SJCRH30 (cell line): ENCODE data around the gene CSRNP2. TPM values are rescaled to one million over a fixed set of nuclear protein-coding genes. Genes with fewer than 3 reads are reported as not detected.
A peak's percentile ranks its signal among the peaks of the same experiment; 100 is the strongest.

ENCODE experiments used
- DNase-seq, 2 experiments: peaks; one replicate each; pipeline ENCODE4 v3.0.0-alpha.2; 2015 to 2020
- H3K27ac ChIP-seq: fragments of 250-450 bp; sonication (Bioruptor Pico); 2 replicates; pipeline ENCODE4 v1.5.1; 2020; ENCODE audit warnings: mild to moderate bottlenecking, moderate library complexity
- H3K27me3 ChIP-seq: fragments of 250-450 bp; sonication (Bioruptor Pico); 2 replicates; pipeline ENCODE4 v1.5.1; 2020; ENCODE audit warnings: mild to moderate bottlenecking, moderate library complexity
- H3K36me3 ChIP-seq: fragments of 250-450 bp; sonication (Bioruptor Pico); 2 replicates; pipeline ENCODE4 v1.5.1; 2020; ENCODE audit warnings: mild to moderate bottlenecking, moderate library complexity
- H3K4me1 ChIP-seq: fragments of 250-450 bp; sonication (Bioruptor Pico); 2 replicates; pipeline ENCODE4 v1.5.1; 2020; ENCODE audit warnings: mild to moderate bottlenecking, moderate library complexity
- H3K4me3 ChIP-seq: fragments of 250-450 bp; sonication (Bioruptor Pico); 2 replicates; pipeline ENCODE4 v1.5.1; 2020; ENCODE audit warnings: mild to moderate bottlenecking, moderate library complexity
- H3K9me3 ChIP-seq: fragments of 250-450 bp; sonication (Bioruptor Pico); replicated peaks from 2 replicates; pipeline ENCODE4 v1.5.1; 2020; ENCODE audit warnings: mild to moderate bottlenecking, moderate library complexity
- total RNA-seq: library from RNA; depleted of rRNA; stranded (reverse); fragments of >200 nt; shearing (Covaris generic); gene quantifications from 2 replicates; pipeline ENCODE4 v1.2.3, GENCODE V29; 2014; rRNA removed

CSRNP2 gene
- total RNA-seq = 85.3 and 92.5 TPM in 2 replicates

DNA sequence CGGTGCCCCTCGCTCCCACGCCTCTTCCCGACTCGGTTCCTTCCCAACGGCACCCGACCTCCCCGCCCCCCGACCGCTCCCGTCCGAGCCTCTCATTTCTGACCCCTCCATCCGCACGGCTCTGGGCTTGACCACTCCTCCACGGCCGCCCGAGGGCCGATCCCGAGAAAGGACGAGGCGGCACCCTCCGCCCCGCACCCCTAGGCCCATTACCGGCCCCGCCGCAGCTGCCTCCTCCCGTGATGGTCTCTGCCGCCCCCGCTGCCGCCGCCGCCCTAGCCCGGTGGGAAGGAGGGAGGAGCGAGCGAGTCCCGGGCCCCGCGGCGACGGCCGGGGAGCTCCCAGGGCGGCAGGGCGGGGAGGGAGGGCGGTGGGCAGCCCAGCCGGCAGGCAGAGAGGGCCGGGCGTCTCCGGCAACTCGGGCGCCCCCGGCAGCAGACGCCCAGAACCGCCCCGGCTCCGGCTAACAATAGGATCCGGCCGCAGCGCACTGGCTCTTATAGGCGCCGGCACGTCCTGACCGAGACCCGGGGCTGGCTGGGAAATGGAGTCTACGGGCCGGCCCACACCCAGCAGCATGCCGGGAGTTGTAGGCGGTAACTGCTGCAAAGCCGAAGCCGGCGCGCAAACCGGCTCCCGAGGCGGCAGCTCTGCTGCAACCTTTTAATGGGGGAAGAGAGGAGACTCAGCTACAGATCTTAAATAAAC lies at the start of gene CSRNP2:
TSS of gene CSRNP2 (minus strand) at position 471 of the 708 bp plus-strand sequence. CDS start 7,035 bp downstream, outside the sequence.
- peaks cover 27% of the 10 kb centered on the region for H3K4me1 ChIP-seq
- peak; percentile 98 to 99 for DNase-seq
- no peaks in the 10 kb centered on the region for H3K9me3 ChIP-seq
- H3K36me3 ChIP-seq = no peaks in the 10 kb centered on the region; the same call in 1 of the 2 replicates
- peak within 1 kb of the TSS; percentile 79 for H3K27ac ChIP-seq
- H3K4me3 ChIP-seq = peak within 1 kb of the TSS; percentile 86
- no peaks in the 10 kb centered on the region for H3K27me3 ChIP-seq

DNA sequence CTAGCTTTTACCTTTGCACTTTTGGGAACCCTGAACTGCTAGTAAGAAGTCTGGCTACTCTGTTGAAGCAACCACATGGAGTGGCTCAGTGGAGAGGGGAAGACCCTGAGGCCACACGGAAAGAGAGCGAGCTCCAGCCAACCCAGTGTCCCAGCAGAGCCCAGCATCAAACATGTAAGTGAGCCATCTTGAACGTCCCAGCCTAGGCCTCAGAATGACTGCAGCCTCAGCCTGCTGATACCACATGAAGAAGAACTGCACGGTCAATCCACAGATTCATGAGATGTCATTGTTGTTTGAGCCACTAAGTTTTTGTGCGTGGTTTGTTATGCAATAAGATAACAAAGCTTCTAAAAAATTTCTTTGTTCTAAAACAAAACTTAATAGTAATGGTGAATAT lies 49.3 kb upstream of the CSRNP2 start:
- H3K27ac ChIP-seq = no peak overlapping the region
- peaks cover 5% of the 10 kb centered on the region; the same call in 1 of the 2 replicates for H3K36me3 ChIP-seq
- no peak overlapping the region for H3K4me3 ChIP-seq
- H3K27me3 ChIP-seq = no peaks in the 10 kb centered on the region
- H3K4me1 ChIP-seq = peaks cover 15% of the 10 kb centered on the region
- H3K9me3 ChIP-seq = no peaks in the 10 kb centered on the region
- peak in 1 of 2 experiments; percentile 12 for DNase-seq

DNA sequence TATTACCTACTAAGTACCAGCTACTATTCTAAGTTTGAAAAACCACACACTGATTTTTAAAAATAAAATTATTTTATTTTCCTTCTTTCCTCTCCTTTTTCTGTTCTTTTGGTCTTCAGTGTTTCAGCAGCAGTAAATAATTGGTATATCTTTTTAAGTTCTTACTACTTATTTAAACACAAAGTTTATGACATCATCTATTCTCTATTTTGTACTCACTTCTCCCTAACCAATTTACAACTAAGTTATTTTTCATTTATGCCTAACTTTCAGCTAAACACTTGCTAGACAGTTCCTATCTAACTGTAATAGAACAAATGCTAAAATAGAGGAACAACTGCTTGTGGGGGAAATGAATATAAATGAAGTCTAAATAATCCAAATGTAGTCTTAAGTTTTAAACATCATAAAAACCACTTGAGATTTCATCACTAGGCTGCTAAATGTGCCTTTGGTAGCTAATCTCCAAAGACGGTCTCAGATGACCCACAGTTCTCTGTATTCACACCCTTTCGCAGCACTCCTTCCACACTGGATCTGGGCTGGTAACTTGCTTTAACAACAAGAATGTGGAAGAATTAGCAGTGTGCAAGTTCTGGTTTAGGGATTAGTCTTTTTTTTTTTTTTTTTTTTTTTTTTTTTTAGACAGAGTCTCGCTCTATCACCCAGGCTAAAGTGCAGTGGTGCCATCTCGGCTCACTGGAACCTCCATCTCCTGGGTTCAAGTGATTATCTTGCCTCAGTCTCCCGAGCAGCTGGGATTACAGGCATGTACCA lies 48.5 kb upstream of the CSRNP2 start:
- DNase-seq = peak in 1 of 2 experiments; percentile 11
- H3K27me3 ChIP-seq = no peaks in the 10 kb centered on the region

DNA sequence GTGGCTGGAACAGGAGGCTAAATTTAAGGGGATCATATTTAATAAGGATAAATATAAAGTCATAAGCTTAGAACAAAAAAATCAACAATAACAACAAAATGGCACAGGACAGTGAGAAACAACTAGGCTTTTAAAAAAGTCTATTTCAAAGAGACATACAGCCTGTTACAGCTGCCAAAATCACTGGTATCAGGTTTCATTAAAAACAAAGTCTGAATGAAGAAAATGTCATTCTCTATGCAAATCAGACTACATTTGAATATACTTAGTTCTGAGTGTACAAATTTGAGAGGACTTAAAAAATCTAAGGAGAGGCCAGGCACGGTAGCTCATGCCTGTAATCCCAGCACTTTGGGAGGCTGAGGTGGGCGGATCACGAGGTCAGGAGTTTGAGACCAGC lies 45.5 kb upstream of the CSRNP2 start:
- H3K9me3 ChIP-seq = no peaks in the 10 kb centered on the region
- DNase-seq = peak in 1 of 2 experiments; percentile 31
- H3K27me3 ChIP-seq = no peaks in the 10 kb centered on the region
- H3K4me1 ChIP-seq = peaks cover 34% of the 10 kb centered on the region
- H3K36me3 ChIP-seq = peaks cover 5% of the 10 kb centered on the region
- no peak overlapping the region for H3K27ac ChIP-seq
- H3K4me3 ChIP-seq = no peak overlapping the region

More for the DNA sequence above, 48.5 kb upstream of the CSRNP2 start:
- H3K27ac ChIP-seq = no peak overlapping the region
- H3K9me3 ChIP-seq = no peaks in the 10 kb centered on the region
- H3K4me1 ChIP-seq = peaks cover 22% of the 10 kb centered on the region
- H3K36me3 ChIP-seq = peaks cover 5% of the 10 kb centered on the region; the same call in 1 of the 2 replicates
- no peak overlapping the region for H3K4me3 ChIP-seq

DNA sequence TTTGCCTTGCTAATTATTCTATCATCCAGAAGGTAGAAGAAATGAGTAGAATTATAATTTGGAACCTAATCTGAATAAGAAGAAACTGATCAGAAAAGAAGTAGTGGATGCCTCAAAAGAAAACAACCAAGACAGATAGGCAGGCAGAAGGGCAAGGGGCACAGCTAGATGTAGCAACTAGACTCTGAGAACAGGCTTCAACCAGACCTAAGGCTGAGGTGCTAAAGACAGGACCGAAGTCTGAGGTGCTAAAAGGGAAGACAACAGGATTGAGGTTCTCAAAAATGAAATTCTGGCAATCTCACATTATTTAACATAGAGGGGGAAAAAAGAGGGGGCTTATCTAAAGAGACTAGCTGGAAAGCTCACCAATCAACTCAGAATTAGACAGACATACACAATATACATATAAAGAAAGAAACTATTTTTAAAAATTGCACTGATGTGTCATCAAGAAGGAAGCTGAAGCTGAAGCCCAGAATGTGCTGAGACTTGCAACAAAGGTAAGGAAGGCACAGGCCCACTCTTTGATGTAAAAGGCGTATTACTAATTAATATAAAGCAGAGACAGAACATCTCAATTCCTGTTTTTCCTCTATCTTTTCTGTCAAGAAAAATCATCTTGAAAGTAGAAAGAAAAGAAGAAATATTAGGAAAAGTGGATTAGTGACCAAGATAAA lies 43.8 kb upstream of the CSRNP2 start:
- Histone ChIP-seq H3K4me1 (peaks cover 33% of the 10 kb centered on the region), H3K27ac (peak overlapping the region; percentile 81), H3K4me3 (no peak overlapping the region), H3K9me3 (no peaks in the 10 kb centered on the region), H3K36me3 (peaks cover 5% of the 10 kb centered on the region), H3K27me3 (no peaks in the 10 kb centered on the region)
- DNase-seq = peak in 1 of 2 experiments; percentile 41

DNA sequence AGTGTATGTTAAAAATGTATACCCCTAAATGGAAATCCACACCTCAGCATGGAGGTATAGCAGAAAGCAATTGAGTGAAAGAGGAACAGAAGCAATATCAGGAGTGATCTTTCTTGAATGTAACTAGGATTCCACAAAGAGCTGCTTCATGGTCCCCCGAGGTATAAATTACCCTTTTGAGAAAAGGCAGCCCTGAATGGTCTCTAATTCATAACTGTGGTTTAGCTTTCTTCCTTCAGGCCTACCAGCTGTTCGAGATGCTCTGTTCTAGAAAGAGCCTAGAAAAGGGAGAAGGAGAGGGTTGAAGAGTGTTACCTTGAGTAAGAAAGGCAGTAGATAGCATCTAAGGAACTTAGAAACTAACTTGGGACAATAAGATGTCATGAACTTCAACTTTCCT lies 42.9 kb upstream of the CSRNP2 start:
- peaks cover 30% of the 10 kb centered on the region for H3K4me1 ChIP-seq
- H3K27ac ChIP-seq = peak overlapping the region; percentile 81
- no peaks in the 10 kb centered on the region; the same call in 1 of the 2 replicates for H3K36me3 ChIP-seq
- DNase-seq = peak; percentile 57 to 90
- H3K9me3 ChIP-seq = no peaks in the 10 kb centered on the region
- no peaks in the 10 kb centered on the region for H3K27me3 ChIP-seq
- H3K4me3 ChIP-seq = no peak overlapping the region

DNA sequence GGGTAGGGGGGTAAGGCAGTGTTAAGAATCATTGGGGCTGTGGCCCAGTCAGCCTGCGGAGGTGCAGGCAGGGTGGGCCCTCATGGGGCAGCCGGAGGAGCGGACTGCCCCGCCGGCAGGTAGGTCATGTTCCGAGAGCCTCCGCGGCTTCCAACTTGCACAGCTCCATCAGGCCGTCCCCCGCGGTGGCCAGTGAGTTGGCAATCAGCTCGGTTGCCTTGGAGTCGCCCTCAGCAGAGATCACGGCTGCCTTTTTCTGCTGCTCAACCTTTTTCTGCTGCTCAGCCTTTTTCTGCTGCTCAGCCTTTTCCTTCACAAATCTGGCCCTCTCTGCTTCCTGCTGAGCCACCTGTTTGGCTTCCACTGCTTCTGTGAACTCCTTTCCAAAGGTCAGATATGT lies 41.1 kb upstream of the CSRNP2 start:
- Histone ChIP-seq H3K27me3 (no peaks in the 10 kb centered on the region), H3K9me3 (no peaks in the 10 kb centered on the region), H3K27ac (no peak overlapping the region), H3K36me3 (no peaks in the 10 kb centered on the region; the same call in 1 of the 2 replicates), H3K4me3 (no peak overlapping the region), H3K4me1 (peaks cover 30% of the 10 kb centered on the region)
- no peak for DNase-seq

DNA sequence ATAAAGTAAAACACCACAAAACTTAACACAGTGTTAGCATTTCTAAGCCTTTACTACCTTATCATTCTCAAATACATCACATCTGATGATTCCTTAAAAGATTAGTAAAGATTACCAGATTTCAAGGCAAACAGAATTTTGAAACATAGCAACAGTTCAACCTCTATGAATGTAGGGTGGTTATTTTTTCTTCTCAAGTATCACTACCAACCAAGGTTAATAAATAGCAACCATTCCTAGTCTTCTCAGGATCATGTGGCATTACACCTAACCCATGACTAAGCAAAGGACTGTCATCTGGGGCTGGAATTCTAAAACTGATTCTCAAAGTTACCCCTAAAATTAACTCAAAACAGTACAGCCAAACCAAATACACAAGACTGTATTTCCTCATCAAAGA lies 39.4 kb upstream of the CSRNP2 start:
- Histone ChIP-seq H3K9me3 (no peaks in the 10 kb centered on the region), H3K4me1 (peaks cover 23% of the 10 kb centered on the region), H3K27ac (no peak overlapping the region), H3K36me3 (peaks cover 4% of the 10 kb centered on the region; the same call in 1 of the 2 replicates), H3K4me3 (no peak overlapping the region), H3K27me3 (no peaks in the 10 kb centered on the region)
- DNase-seq = no peak

DNA sequence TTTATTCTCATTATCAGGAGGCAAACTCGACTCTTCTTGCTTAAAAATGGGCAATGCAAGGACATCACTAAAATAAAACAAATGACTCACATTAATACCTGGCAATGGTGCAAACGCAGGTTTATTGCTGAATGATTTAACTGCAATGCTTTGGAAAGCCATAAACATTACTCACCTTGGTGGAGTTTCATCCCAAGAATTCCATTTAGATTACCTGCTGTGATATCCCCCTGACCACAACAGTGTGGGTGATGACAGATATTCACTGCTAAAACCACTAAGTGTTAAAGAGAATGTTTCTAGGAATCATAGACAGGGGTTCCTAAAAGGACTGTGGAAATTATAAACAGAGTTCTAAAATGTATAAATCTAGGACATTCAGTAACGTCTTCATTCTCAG lies 35.3 kb upstream of the CSRNP2 start:
- H3K36me3 ChIP-seq = peaks cover 30% of the 10 kb centered on the region
- H3K4me1 ChIP-seq = no peaks in the 10 kb centered on the region
- H3K4me3 ChIP-seq = no peak overlapping the region
- H3K27me3 ChIP-seq = no peaks in the 10 kb centered on the region
- H3K27ac ChIP-seq = no peak overlapping the region
- H3K9me3 ChIP-seq = no peaks in the 10 kb centered on the region
- no peak for DNase-seq

GRCh38 chr12:51115533-51115932 lies 32.1 kb upstream of the CSRNP2 start:
- H3K27ac ChIP-seq = no peak overlapping the region
- peaks cover 47% of the 10 kb centered on the region for H3K36me3 ChIP-seq
- no peaks in the 10 kb centered on the region for H3K27me3 ChIP-seq
- H3K4me1 ChIP-seq = no peaks in the 10 kb centered on the region
- DNase-seq = no peak
- H3K4me3 ChIP-seq = no peak overlapping the region
- no peaks in the 10 kb centered on the region for H3K9me3 ChIP-seq

DNA sequence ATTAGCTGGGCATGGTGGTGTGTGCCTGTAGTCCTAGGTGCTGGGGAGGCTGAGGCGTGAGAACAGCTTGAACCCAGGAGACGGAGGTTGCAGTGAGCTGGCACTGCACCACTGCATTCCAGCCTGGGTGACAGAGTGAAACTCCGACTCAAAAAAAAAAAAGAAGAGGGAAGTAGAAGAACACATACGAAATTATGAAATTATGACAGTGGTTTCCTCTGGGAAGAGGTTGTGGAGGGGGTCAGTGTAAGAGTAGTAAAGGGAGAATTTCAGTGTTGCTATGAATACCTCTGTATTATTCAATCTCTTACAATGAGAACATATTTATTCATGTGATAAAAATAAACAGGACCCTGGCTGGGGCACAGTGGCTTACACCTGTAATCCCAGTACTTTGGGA lies 24.7 kb upstream of the CSRNP2 start:
- H3K36me3 ChIP-seq = peaks cover 72% of the 10 kb centered on the region
- DNase-seq = no peak

DNA sequence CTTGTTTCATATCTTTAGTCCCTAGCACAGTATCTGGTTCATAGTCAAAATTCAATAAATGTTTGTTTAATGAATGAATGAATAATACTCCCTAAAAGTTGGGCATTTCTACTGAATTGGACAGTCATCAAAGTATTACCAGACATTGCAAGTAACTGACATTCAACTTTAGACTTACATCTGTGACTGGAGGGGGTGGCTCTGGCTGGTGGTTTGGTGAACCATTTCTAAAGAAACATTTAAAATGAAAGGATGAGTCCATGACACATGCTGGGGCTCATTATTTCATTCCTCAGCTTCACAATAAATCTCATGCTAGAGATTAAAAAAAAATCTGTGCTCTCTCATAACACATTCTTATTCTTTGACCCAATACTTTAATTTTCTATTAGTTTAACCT lies 20.6 kb upstream of the CSRNP2 start:
- peaks cover 66% of the 10 kb centered on the region for H3K36me3 ChIP-seq
- no peak for DNase-seq
- H3K9me3 ChIP-seq = no peaks in the 10 kb centered on the region
- no peak overlapping the region for H3K27ac ChIP-seq
- no peaks in the 10 kb centered on the region for H3K27me3 ChIP-seq
- no peaks in the 10 kb centered on the region for H3K4me1 ChIP-seq
- H3K4me3 ChIP-seq = no peak overlapping the region

More for the DNA sequence above, 24.7 kb upstream of the CSRNP2 start:
- Histone ChIP-seq H3K27ac (no peak overlapping the region), H3K27me3 (no peaks in the 10 kb centered on the region), H3K9me3 (no peaks in the 10 kb centered on the region), H3K4me1 (no peaks in the 10 kb centered on the region), H3K4me3 (no peak overlapping the region)

GRCh38 chr12:51098611-51099010 lies 15.2 kb upstream of the CSRNP2 start:
- Histone ChIP-seq H3K4me1 (no peaks in the 10 kb centered on the region), H3K36me3 (peaks cover 42% of the 10 kb centered on the region), H3K4me3 (no peak overlapping the region), H3K9me3 (no peaks in the 10 kb centered on the region), H3K27ac (no peak overlapping the region), H3K27me3 (no peaks in the 10 kb centered on the region)
- peak in 1 of 2 experiments; percentile 16 for DNase-seq

DNA sequence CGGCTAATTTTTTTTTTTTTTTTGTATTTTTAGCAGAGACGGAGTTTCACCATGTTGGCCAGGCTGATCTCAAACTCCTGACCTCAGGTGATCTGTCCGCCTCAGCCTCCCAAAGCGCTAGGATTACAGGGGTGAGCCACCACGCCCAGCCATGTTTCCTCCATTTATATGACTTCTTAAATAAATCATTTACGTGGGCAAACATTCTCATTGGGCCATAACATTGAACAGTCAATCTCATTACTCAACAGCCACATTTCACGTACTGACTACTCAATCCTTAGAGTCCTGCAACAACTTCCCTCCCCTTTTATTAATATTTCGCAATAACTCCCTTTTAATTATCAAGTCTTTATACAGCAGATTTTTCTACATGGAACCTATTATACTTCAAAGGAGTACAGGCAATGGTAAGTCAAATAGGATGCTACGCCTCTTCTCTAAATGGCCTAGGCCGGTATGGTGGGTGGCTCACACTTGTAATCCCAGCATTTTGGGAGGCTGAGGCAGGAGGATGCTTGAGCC lies 7.4 kb upstream of the CSRNP2 start:
- 0 out of 2 replicates have a peak, but pooled peaks cover 2% of the 10 kb centered on the region for H3K36me3 ChIP-seq
- DNase-seq = no peak
- H3K9me3 ChIP-seq = no peaks in the 10 kb centered on the region
- H3K4me1 ChIP-seq = no peaks in the 10 kb centered on the region
- H3K27me3 ChIP-seq = no peaks in the 10 kb centered on the region
- no peak overlapping the region for H3K27ac ChIP-seq
- H3K4me3 ChIP-seq = no peak overlapping the region
